Osteoblast (primary cell): ENCODE measurements around the gene RPL27. TPM values are rescaled to one million over a fixed set of nuclear protein-coding genes. Genes with fewer than 3 reads are reported as not detected.

Experiments
- DNase-seq: peaks from one replicate; pipeline ENCODE4 v3.0.0; 2011; ENCODE audit warnings: low spot score, mixed read lengths; ENCODE audit not compliant: insufficient read length; ENCODE audit errors: missing footprints
- H2AFZ ChIP-seq: 2 replicates; pipeline ENCODE4 v1.6.0; 2011; ENCODE audit warnings: mild to moderate bottlenecking, low read length
- H3K27ac ChIP-seq: 2 replicates; pipeline ENCODE4 v1.5.1; 2011; ENCODE audit warnings: mild to moderate bottlenecking, low read depth, low read length, moderate library complexity
- H3K27me3 ChIP-seq: 2 replicates; pipeline ENCODE4 v1.6.0; 2012; ENCODE audit warnings: mild to moderate bottlenecking, control low read depth, inconsistent platforms, low read length, moderate library complexity; ENCODE audit not compliant: insufficient read depth
- H3K36me3 ChIP-seq: 2 replicates; pipeline ENCODE4 v1.5.1; 2011; ENCODE audit warnings: mild to moderate bottlenecking, low read length, control low read depth, moderate library complexity; ENCODE audit not compliant: insufficient read depth
- H3K4me1 ChIP-seq: 2 replicates; pipeline ENCODE4 v1.5.1; 2011; ENCODE audit warnings: mild to moderate bottlenecking, low read length, control low read depth, moderate library complexity; ENCODE audit not compliant: insufficient read depth
- H3K4me2 ChIP-seq: 2 replicates; pipeline ENCODE4 v1.6.0; 2011; ENCODE audit warnings: mild to moderate bottlenecking, low read length; ENCODE audit not compliant: insufficient read depth
- H3K4me3 ChIP-seq: fragments of 200-600 bp; sonication (generic); 3 replicates; pipeline ENCODE4 v1.5.1; 2012; ENCODE audit warnings: mild to moderate bottlenecking, low read length, inconsistent platforms; ENCODE audit not compliant: insufficient read depth
- H3K79me2 ChIP-seq: 2 replicates; pipeline ENCODE4 v1.6.0; 2012; ENCODE audit warnings: mild to moderate bottlenecking, low read length, control low read depth, inconsistent platforms; ENCODE audit not compliant: insufficient read depth
- H3K9me3 ChIP-seq: 2 replicates; pipeline ENCODE4 v1.5.1; 2011; ENCODE audit warnings: low read depth, low read length, control low read depth
- H4K20me1 ChIP-seq: 2 replicates; pipeline ENCODE4 v1.6.0; 2012; ENCODE audit warnings: mild to moderate bottlenecking, low read length, control low read depth; ENCODE audit not compliant: insufficient read depth
- total RNA-seq: library from RNA; depleted of rRNA; stranded (reverse); fragments of >200 nt; gene quantifications from 2 replicates; pipeline ENCODE4 v1.2.3, GENCODE V29; 2012
- TF ChIP-seq, protein P1 (sequence below): IDR thresholded peaks from 2 replicates; pipeline ENCODE4 v1.5.1; 2011; ENCODE audit warnings: mild to moderate bottlenecking, low read depth, low read length, moderate library complexity; ENCODE audit errors: extremely low read depth

RPL27 gene
- total RNA-seq, 1 donor: 878 TPM

GRCh38 chr17:42980766-42981397 is 17.3 kb upstream of the RPL27 start:
- H3K4me2 ChIP-seq: peak overlapping the region; percentile 100
- H3K4me3 ChIP-seq: peak overlapping the region; percentile 99
- peak overlapping the region; percentile 83 for H2AFZ ChIP-seq
- peaks cover 17% of the 10 kb centered on the region for H3K4me1 ChIP-seq
- H3K36me3 ChIP-seq: peaks cover 10% of the 10 kb centered on the region
- TF ChIP-seq, protein P1, sequence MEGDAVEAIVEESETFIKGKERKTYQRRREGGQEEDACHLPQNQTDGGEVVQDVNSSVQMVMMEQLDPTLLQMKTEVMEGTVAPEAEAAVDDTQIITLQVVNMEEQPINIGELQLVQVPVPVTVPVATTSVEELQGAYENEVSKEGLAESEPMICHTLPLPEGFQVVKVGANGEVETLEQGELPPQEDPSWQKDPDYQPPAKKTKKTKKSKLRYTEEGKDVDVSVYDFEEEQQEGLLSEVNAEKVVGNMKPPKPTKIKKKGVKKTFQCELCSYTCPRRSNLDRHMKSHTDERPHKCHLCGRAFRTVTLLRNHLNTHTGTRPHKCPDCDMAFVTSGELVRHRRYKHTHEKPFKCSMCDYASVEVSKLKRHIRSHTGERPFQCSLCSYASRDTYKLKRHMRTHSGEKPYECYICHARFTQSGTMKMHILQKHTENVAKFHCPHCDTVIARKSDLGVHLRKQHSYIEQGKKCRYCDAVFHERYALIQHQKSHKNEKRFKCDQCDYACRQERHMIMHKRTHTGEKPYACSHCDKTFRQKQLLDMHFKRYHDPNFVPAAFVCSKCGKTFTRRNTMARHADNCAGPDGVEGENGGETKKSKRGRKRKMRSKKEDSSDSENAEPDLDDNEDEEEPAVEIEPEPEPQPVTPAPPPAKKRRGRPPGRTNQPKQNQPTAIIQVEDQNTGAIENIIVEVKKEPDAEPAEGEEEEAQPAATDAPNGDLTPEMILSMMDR: no peak
- H3K79me2 ChIP-seq: peaks cover 54% of the 10 kb centered on the region
- H4K20me1 ChIP-seq: peaks cover 6% of the 10 kb centered on the region
- H3K27me3 ChIP-seq: no peaks in the 10 kb centered on the region
- no peaks in the 10 kb centered on the region for H3K9me3 ChIP-seq
- DNase-seq: peak; percentile 93
- H3K27ac ChIP-seq: peak overlapping the region; percentile 76

DNA sequence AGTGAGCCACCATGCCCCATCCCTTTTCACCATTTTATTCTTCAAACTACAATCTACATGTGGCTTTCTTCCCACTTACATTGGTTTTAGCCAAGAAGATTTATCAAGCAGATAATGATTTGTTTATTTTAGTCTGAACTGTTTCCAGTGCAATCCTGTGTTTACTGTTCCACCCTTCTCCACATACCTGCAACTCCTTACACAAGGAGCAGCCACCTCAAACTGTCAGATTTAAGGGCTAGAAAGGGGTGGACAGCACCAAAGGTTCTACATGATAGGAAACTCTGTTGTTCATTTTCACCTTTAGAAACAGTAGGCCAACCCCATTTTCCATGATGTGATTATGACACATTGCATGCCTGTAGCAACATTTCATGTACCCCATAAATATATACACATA is 16.0 kb upstream of the RPL27 start:
- no peak overlapping the region for H3K4me3 ChIP-seq
- peak overlapping the region; percentile 76 for H3K27ac ChIP-seq
- no peak overlapping the region for H2AFZ ChIP-seq
- peak overlapping the region; percentile 100 for H3K4me2 ChIP-seq
- peaks cover 17% of the 10 kb centered on the region for H3K4me1 ChIP-seq
- TF ChIP-seq, protein P1: no peak
- DNase-seq: peak; percentile 2
- no peaks in the 10 kb centered on the region for H3K27me3 ChIP-seq
- H3K36me3 ChIP-seq: peaks cover 18% of the 10 kb centered on the region
- H3K9me3 ChIP-seq: no peaks in the 10 kb centered on the region
- peaks cover 6% of the 10 kb centered on the region for H4K20me1 ChIP-seq
- peaks cover 63% of the 10 kb centered on the region for H3K79me2 ChIP-seq

GRCh38 chr17:42985225-42985624 is 13.0 kb upstream of the RPL27 start:
- peak; percentile 14 for DNase-seq
- Histone ChIP-seq H3K79me2 (peaks cover 60% of the 10 kb centered on the region), H3K27ac (no peak overlapping the region), H3K9me3 (no peaks in the 10 kb centered on the region), H3K36me3 (peaks cover 28% of the 10 kb centered on the region), H3K27me3 (no peaks in the 10 kb centered on the region), H3K4me2 (no peak overlapping the region), H3K4me3 (no peak overlapping the region), H3K4me1 (peaks cover 29% of the 10 kb centered on the region), H4K20me1 (peaks cover 6% of the 10 kb centered on the region), H2AFZ (no peak overlapping the region)
- TF ChIP-seq, protein P1: no peak

- Histone ChIP-seq H3K4me1 (peaks cover 31% of the 10 kb centered on the region), H3K79me2 (peaks cover 29% of the 10 kb centered on the region), H2AFZ (no peak overlapping the region), H3K36me3 (peaks cover 50% of the 10 kb centered on the region), H3K27me3 (no peaks in the 10 kb centered on the region), H3K4me3 (no peak overlapping the region), H3K27ac (peak overlapping the region; percentile 80), H3K9me3 (no peaks in the 10 kb centered on the region), H4K20me1 (no peaks in the 10 kb centered on the region), H3K4me2 (peak overlapping the region; percentile 49)
- TF ChIP-seq, protein P1: no peak
- DNase-seq: peak; percentile 41
Observed at GRCh38 chr17:42989141-42989540, 9.1 kb upstream of the RPL27 start.
